GM23248 (cell line): ENCODE measurements around the gene PGC. TPM values are rescaled to one million over a fixed set of nuclear protein-coding genes. Genes with fewer than 3 reads are reported as not detected.

ENCODE experiments used
- DNase-seq: peaks from one replicate; pipeline ENCODE4 v3.0.0-alpha.2; 2015
- H2AFZ ChIP-seq: fragments of 200-600 bp; sonication (generic); 2 replicates; pipeline ENCODE4 v1.6.1; 2016; ENCODE audit warnings: antibody characterized with exemption
- H3F3A ChIP-seq: fragments of 200-600 bp; sonication (generic); 2 replicates; pipeline ENCODE4 v1.6.1; 2016; ENCODE audit warnings: mild to moderate bottlenecking, antibody characterized with exemption, mixed run types; ENCODE audit not compliant: insufficient read depth
- H3K27ac ChIP-seq: fragments of 200-600 bp; sonication (generic); 2 replicates; pipeline ENCODE4 v1.5.1; 2016; ENCODE audit warnings: mild to moderate bottlenecking
- H3K27me3 ChIP-seq: fragments of 200-600 bp; sonication (generic); replicated peaks from 2 replicates; pipeline ENCODE4 v1.6.1; 2016; ENCODE audit warnings: mild to moderate bottlenecking; ENCODE audit not compliant: insufficient read depth
- H3K36me3 ChIP-seq: fragments of 200-600 bp; sonication (generic); 2 replicates; pipeline ENCODE4 v1.6.1; 2016; ENCODE audit warnings: low read depth, mild to moderate bottlenecking
- H3K4me1 ChIP-seq: fragments of 200-600 bp; sonication (generic); 2 replicates; pipeline ENCODE4 v1.6.1; 2016; ENCODE audit warnings: mild to moderate bottlenecking; ENCODE audit not compliant: insufficient read depth
- H3K4me2 ChIP-seq: fragments of 200-600 bp; sonication (generic); one replicate; pipeline ENCODE4 v1.6.1; 2016; ENCODE audit warnings: mild to moderate bottlenecking; ENCODE audit not compliant: unreplicated experiment
- H3K4me3 ChIP-seq: fragments of 200-600 bp; sonication (generic); 2 replicates; pipeline ENCODE4 v1.5.1; 2016; ENCODE audit warnings: mild to moderate bottlenecking
- H3K79me2 ChIP-seq: fragments of 200-600 bp; sonication (generic); 2 replicates; pipeline ENCODE4 v1.6.1; 2016; ENCODE audit warnings: mild to moderate bottlenecking; ENCODE audit not compliant: insufficient read depth
- H3K9ac ChIP-seq: fragments of 200-600 bp; sonication (generic); 2 replicates; pipeline ENCODE4 v1.6.1; 2016; ENCODE audit warnings: mild to moderate bottlenecking
- H3K9me2 ChIP-seq: fragments of 200-600 bp; sonication (generic); 2 replicates; pipeline ENCODE4 v1.6.1; 2016; ENCODE audit warnings: mixed run types, mild to moderate bottlenecking, moderate library complexity; ENCODE audit not compliant: insufficient read depth
- H3K9me3 ChIP-seq: fragments of 200-600 bp; sonication (generic); one replicate; pipeline ENCODE4 v1.6.1; 2017; ENCODE audit warnings: low read depth
- H4K20me1 ChIP-seq: fragments of 200-600 bp; sonication (generic); 2 replicates; pipeline ENCODE4 v1.6.0; 2016; ENCODE audit not compliant: insufficient read depth
- EZH2 ChIP-seq: fragments of 200-600 bp; sonication (generic); IDR thresholded peaks from 2 replicates; pipeline ENCODE4 v1.6.1; 2018; ENCODE audit warnings: antibody characterized with exemption, mild to moderate bottlenecking; ENCODE audit not compliant: insufficient read depth, poor library complexity, severe bottlenecking
- EZH2phosphoT487 ChIP-seq: fragments of 200-600 bp; sonication (generic); IDR thresholded peaks from 2 replicates; pipeline ENCODE4 v1.6.1; 2018; ENCODE audit warnings: antibody characterized with exemption, moderate library complexity, mild to moderate bottlenecking, low read depth; ENCODE audit not compliant: insufficient read depth
- WGBS, 2 experiments: methylation state at CpG; one replicate each; pipeline ENCODE4 v1.1.6; 2015 to 2017; ENCODE audit warnings: low lambda C conversion rate in 2 of 2, low coverage in 1 of 2; ENCODE audit errors: missing lambda C conversion rate in 2 of 2; 5-methylcytosine and 5-hydroxymethylcytosine counted together
- in situ Hi-C: fragments of 300-500 bp; cut with MboI; formaldehyde crosslinking; loops from 2 replicates; pipeline ENCODE4 v1.15.0; 2020
- polyA plus RNA-seq: library from polyadenylated mRNA; unstranded; fragments of >200 nt; fragmentation: Nextera tagmentation; extraction: Ambion mirVana; gene quantifications from 2 replicates; pipeline ENCODE4 v1.2.1, GENCODE V29; 2016
- total RNA-seq: library from RNA; depleted of rRNA; stranded (reverse); fragments of >200 nt; shearing (Covaris generic); gene quantifications from 2 replicates; pipeline ENCODE4 v1.2.3, GENCODE V29; 2014

The PGC gene
- total and polyA plus RNA-seq, 2 experiments from 2014 or later = not detected

DNA sequence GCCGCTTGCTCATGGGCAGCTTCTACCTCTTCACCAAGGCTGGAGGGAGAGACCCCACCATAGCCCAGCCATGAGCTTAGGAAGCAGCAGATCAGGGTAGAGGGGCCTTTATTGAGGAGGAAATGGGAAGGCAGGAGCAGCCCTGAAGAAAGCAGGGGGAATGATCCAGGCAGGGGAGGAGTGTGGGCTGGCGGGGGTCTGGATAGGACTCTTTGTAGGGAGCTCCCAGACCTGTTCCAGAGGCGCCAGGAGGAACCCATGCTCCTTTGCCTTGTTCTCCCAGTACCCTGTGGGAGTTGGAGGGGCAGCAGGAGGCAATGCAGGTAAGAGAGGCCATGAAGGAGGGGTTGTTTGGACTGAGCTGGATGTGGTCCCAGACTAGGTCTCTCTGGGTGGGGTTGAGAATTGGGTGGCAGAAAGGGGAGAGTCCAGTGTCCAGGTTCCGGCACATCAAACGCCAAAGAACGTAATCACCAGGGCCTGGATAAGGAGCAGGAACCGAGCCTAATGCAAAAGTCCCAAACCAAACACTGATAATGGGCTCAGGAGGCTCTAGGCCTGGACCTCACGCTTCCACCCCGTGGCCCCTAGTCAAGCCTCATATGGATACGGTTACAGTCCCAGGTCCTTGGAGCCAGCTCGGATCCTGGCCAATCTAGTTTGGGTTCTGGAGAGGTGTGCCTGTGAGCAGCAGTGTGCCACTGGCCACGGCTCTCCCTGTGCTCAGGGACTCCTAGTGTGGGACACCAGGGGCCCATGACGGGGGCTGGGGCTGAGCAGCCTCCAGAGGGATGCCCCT, 12.1 kb upstream of the PGC start:
- Histone ChIP-seq H3K36me3 (no peaks in the 10 kb centered on the region), H3K27ac (no peak overlapping the region), H3K4me1 (no peaks in the 10 kb centered on the region), H3K9me3 (no peaks in the 10 kb centered on the region), H3K27me3 (peaks cover 3% of the 10 kb centered on the region), H3K4me3 (no peak overlapping the region), H3K9ac (no peak overlapping the region), H3K79me2 (no peaks in the 10 kb centered on the region), H2AFZ (no peak overlapping the region), H3F3A (no peaks in the 10 kb centered on the region), H4K20me1 (no peaks in the 10 kb centered on the region), H3K9me2 (no peaks in the 10 kb centered on the region), H3K4me2 (no peak overlapping the region)
- no peak for TF ChIP-seq EZH2
- TF ChIP-seq EZH2phosphoT487 = no peak
- in situ Hi-C loops = no loop called here
- WGBS, 2 experiments = 68 to 69% methylated on average over 13 of the region's 13 CpGs
- DNase-seq = no peak

DNA sequence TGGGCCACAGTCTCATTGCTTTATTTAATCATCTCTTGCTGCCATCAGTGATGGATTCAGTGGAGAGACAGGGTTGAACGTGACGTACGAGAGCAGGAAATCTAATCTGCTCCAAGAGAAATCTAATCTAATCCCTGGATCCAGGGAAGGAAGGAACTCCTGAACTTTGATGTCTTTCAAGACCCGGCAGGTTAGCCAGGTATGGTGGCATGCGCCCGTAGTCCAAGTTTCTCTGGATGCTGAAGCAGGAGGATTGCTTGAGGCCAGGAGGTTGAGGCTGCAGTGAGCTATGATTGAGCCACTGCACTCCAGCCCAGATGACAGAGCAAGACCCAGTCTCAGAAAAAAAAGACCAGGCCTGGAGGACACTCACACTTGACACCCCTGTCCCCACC, 11.4 kb upstream of the PGC start:
- Histone ChIP-seq H3K4me1 (no peaks in the 10 kb centered on the region), H3K9me3 (no peaks in the 10 kb centered on the region), H3K27ac (no peak overlapping the region), H2AFZ (no peak overlapping the region), H3K9ac (no peak overlapping the region), H3K79me2 (no peaks in the 10 kb centered on the region), H3K4me3 (no peak overlapping the region), H3K27me3 (peaks cover 10% of the 10 kb centered on the region), H3K4me2 (no peak overlapping the region), H3F3A (no peaks in the 10 kb centered on the region), H4K20me1 (no peaks in the 10 kb centered on the region), H3K9me2 (no peaks in the 10 kb centered on the region), H3K36me3 (no peaks in the 10 kb centered on the region)
- no peak for DNase-seq
- TF ChIP-seq EZH2 (no peak), EZH2phosphoT487 (no peak)
- in situ Hi-C loops = no loop called here
- WGBS, 2 experiments = 72% methylated on average over 6 of the region's 6 CpGs

DNA sequence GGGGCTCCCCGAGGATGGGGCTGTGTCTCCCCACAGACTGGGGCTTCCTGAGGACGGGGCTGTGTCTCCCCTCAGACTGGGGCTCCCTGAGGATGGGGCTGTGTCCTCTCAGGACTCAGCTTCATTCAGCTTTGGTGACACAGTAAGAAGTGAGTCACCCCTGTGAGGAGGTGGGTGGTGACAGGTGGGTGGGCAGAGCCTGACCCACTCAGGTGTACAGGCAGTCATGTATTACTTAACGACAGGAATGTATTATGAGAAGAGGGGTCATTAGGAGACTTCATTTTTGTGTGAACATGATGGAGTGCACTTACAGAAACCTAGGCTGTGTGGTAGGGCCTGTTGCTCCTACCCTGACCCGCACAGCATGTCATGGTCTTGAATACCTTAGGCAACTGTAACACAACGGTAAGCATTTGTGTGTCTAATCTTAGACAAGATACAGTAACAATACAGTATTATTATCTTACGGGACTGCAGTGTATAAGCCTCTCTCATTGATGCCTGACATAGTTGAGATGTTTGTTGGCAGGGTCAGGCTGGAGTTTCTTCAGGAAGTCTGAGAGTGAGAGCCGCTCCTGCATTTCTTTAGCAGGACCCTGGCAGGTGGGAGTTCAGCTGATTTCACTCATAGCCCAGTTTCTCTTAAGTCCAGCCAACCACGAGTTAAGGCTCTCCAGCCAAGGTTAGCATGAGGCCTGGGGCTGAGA, 10.9 kb upstream of the PGC start:
- H3K4me2 ChIP-seq = no peak overlapping the region
- in situ Hi-C loops = no loop called here
- H3K27me3 ChIP-seq = peaks cover 10% of the 10 kb centered on the region
- no peaks in the 10 kb centered on the region for H3K79me2 ChIP-seq
- H3K36me3 ChIP-seq = no peaks in the 10 kb centered on the region
- no peak overlapping the region for H3K27ac ChIP-seq
- no peak overlapping the region for H3K9ac ChIP-seq
- H3K9me3 ChIP-seq = no peaks in the 10 kb centered on the region
- H3K4me1 ChIP-seq = no peaks in the 10 kb centered on the region
- no peaks in the 10 kb centered on the region for H3K9me2 ChIP-seq
- WGBS, 2 experiments = 69 to 72% methylated on average over 7 to 8 of the region's 8 CpGs
- DNase-seq = no peak
- no peak overlapping the region for H3K4me3 ChIP-seq
- TF ChIP-seq EZH2 (no peak), EZH2phosphoT487 (no peak)
- no peak overlapping the region for H2AFZ ChIP-seq
- H3F3A ChIP-seq = no peaks in the 10 kb centered on the region
- H4K20me1 ChIP-seq = no peaks in the 10 kb centered on the region

DNA sequence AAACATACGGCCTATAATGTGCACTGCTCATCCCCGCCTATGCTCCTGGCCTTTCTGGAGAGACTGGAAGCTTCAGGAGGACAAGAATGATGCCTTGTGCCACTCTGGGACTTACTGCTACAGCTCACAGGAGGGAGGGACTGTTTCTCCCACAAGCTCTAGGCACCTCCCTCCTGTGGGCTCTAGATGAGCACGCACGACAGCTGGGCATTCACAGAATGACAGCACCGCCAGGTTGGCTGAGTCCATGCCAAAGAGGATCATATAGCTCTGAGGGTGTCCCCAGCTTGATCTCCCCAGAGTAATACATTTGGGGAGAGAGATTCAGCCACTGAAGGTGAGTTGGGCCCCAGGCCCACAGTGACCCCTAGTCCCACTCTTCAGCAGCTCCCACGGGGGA, 10.1 kb upstream of the PGC start:
- no peaks in the 10 kb centered on the region for H3K9me3 ChIP-seq
- DNase-seq = no peak
- in situ Hi-C loops = no loop called here

More for the DNA sequence above, 10.1 kb upstream of the PGC start:
- Histone ChIP-seq H3K4me2 (no peak overlapping the region), H4K20me1 (no peaks in the 10 kb centered on the region), H3K4me1 (no peaks in the 10 kb centered on the region), H3K4me3 (no peak overlapping the region), H3K27me3 (peaks cover 10% of the 10 kb centered on the region), H3K36me3 (no peaks in the 10 kb centered on the region), H3K9me2 (no peaks in the 10 kb centered on the region), H3F3A (no peaks in the 10 kb centered on the region), H3K27ac (no peak overlapping the region), H3K9ac (no peak overlapping the region), H3K79me2 (no peaks in the 10 kb centered on the region), H2AFZ (no peak overlapping the region)
- WGBS, 2 experiments = 81 to 82% methylated on average over 6 of the region's 6 CpGs
- TF ChIP-seq EZH2 (no peak), EZH2phosphoT487 (no peak)
